HG02840 (cell line): ENCODE data around the gene ILKAP.

Experiments used
- ATAC-seq: cut with Tn5 transposase; IDR thresholded peaks from one replicate; pipeline ENCODE4 v1.9.1; 2021; ENCODE audit warnings: mild to moderate bottlenecking, moderate library complexity, moderate number of reproducible peaks; ENCODE audit not compliant: unreplicated experiment, low FRiP score

Gene ILKAP

DNA sequence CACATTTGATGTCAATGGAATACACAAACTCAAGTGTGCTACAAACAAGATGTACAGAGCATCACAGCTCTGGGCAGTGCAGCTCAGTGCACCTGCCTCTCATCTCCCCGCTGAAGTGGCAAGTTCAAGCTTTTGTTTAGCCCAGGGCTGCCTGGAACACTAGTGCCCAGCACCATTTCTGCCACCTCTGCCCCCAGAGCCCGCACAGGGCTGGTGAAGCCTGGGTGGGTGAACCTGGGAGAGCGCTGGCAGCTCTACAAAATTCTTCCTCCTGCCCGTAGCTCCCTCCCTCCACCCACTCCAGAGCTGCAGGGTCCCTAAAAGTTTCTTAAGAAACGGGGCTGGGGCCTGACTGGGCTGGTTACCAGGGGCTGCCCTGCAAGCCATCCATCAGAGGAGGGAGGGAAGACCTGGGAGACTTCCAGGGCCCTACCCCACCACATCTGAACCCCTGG is 34.8 kb upstream of the ILKAP start:
- no peak for ATAC-seq

- no peak for ATAC-seq
These were observed 34.1 kb upstream of the ILKAP start for GRCh38 chr2:238237431-238238135.

DNA sequence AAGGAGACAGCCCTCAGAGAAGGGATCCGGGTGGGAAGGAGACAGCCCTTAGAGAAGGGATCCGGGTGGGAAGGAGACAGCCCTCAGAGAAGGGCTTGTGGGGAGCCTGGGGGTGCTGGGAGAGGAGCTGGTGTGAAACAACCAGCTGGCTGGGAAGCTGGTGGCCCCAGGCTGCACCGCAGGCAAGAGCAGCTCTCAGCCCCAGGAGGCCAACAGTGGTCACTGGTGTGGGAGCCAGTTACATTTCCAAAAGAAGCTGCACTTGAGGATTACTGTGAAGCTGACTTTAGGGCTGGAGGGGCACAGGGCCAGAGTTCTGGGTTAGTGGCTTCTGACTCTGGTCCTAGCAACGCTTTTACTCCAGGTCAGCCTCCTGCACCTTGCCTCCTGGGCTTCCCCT is 33.1 kb upstream of the ILKAP start:
- ATAC-seq: no peak

DNA sequence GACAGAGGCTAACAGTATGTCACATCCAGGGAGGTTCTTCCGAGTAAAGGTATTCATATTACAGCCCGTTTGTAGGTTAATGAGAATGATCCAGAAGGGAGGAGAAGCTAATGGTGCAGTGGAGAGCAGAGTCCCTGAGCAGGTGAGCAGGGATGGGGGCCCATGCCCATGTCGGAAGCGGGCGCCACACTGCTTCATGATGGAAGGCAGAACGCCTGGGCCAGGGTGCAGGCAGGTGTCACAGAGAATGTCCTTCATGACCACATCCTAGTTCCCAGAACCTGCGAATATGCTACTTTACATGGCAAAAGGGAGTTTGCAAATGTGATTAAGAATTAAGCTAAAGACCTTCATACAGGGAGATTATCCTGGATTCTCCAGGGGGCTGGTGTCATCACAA is 32.4 kb upstream of the ILKAP start:
- no peak for ATAC-seq

DNA sequence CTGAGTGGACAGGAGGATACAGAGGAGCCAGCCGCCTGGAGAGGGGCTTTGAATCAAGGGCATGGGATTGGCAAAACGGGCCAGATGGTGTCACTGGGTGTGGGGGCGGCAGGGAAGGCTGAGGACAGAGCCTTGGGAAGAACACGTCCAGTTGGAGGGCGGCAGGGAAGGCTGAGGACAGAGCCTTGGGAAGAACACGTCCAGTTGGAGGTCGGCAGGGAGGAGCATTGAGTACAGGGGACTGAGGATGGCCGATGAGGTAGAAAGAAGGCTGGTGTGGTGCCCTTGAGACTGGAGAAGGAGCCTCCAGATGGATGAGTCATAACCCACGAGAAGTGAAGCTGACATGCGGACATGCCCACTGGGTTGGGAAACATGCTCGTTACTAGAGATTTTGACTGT is 31.8 kb upstream of the ILKAP start:
- ATAC-seq: no peak

DNA sequence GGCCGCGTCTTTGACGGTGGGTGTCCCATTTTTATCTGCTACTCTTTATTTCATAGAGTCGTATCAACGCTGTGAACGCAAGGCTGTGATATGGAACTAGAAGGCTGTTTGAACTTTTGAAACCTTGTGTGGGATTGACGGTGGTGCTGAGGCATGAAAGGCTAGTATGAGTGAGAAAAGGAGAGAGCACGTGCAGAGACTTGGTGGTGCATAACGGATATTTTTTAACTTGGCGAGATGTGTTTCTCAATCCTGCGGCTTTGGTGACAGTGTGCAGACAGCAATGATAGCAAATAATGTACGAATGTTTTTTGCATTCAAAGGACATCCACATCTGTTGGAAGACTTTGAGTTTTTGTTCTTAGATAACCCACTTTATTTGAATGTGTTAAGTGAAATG is 30.1 kb upstream of the ILKAP start:
- ATAC-seq: no peak

- no peak for ATAC-seq
These were observed 28.3 kb upstream of the ILKAP start for GRCh38 chr2:238231809-238232208.

GRCh38 chr2:238231251-238231793 is 27.8 kb upstream of the ILKAP start:
- no peak for ATAC-seq

DNA sequence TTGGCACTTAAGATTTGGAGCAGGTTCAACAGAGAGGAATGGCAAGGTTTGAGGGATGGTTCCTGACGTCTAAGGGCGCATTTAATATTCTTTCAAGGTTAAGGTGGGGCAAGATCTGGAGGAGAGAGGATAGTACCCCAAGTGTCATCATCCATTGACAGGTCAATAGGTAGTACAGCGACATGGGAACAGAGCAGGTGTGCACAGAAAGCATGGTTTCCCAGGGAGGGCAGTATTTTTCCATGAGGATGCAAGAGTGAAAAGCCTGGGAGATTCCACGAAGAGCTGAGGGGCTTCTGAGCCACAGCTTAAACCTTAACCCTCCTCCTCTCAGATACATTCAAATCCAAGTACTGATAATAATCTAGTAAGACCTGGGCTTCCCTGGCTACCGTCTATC is 27.2 kb upstream of the ILKAP start:
- ATAC-seq: no peak

DNA sequence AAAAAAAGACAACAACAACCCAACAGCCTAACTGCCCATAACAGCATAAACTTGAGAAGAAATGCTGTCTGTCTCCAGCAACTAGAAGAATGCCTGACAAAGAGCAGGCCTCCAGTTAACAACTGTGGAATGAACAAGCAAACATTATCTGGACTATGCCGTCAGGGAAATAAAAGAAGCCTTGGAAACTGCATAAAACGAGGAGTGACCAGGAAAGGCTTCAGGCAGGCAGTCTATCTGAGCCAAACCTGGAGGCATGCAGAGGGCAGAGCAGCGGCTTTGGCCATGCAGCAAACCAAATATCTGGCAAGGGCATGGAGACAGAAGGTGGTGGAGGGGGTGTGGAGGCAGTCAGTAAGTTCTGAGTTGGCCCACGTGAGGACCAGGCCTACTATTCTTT is 25.2 kb upstream of the ILKAP start:
- ATAC-seq: no peak

- no peak for ATAC-seq
These were observed 24.1 kb upstream of the ILKAP start for GRCh38 chr2:238227587-238228032.

DNA sequence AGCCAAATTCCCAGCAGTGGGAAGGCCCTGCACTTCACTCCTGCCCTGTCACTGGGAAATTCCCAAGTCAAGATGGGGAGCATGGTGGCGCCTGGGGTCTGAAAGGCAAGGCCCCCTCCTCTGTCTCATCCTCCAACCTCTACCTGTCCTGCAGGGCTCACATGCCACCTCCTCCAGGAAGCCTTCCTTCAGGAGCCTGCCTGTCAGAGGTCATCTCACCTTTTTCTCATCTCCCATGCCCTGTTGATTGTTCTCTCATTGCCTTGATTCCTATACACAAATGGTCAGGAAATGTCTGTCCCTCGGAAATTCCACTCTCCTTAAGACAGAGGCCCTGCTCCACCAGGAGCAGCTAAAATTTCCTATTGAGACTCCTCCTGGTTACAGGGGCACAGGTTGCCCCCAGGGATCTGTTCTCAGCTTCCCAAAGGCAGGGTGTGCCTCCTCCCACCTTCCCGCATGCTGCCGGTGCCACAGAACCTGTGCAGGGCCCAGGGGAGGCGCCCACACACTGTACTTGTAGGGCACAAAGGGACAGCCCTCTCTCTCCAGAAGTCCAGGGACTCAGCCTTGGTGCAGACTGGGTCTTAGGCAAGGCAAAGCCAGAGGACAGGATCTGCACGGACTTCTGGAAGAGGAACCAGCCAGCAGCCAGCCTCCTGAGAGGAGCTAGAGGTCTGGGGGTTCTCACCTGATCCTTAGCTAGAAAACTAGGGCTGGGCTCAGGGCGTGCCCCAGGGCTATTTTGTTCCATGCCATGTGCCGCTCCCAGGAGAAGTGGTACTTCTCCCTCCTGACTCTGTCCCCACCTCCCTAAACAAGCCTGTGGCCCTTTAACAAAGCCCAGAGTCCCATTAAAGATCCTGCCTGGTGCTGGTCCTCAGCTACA is 23.4 kb upstream of the ILKAP start:
- ATAC-seq: no peak

DNA sequence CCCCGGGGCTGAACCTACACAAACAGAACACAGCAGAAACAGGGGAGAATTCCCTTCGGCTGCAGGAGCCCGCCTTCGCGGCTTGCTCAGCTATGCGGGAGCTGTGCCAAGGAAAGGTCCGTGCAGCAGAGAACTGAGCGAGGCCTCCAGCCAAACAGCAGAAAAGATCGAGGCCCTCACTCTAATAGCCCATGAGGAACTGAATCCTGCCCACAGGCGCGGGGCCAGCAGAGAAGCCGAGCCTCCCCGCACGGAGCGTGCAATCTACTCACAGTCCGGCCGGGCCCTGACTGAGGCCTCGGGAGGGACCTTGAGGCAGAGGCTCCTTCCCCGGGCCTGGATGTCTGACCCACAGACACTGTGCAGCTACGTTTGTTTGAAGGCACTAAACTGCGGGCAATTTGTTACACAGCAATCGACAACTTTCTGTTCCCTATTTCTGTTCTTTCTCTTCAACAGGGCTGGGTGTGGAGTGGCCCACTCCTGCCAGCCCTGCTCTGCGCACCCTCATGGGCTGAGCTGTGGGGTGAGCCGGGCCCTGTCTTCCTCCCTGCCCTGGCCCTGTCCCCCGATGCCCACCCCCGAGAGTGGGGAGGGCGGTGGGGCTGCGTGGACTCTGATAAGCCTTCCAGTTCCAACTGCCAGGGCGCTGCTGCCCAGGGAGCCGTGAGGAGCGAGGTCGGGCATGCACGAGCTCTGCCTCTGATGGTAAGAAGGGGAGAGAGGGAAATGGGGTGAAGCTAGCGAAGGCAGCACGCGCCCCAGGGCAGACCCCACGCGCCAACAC is 22.6 kb upstream of the ILKAP start:
- ATAC-seq: no peak

DNA sequence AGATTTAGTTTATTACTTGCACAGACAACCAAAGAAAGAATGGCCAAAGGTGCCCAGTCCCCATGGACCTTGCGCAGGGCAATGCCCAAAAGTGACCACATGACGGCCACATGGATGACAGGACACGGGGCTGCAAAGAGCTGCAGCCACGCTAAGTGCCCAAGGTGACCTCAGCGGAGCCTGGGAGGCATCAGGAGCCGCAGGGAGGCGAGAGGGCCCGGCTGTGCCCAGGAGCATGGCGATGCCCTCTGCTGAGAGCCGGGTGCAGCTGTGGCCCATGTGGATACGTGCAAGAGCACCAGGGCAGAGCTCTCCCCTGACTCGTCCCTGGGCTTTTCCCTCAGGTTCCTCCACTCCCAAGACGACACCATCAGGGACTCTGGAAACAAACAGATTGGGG is 21.6 kb upstream of the ILKAP start:
- ATAC-seq: no peak

GRCh38 chr2:238224356-238225035 is 21.0 kb upstream of the ILKAP start:
- ATAC-seq: no peak

GRCh38 chr2:238220892-238221521 is 17.5 kb upstream of the ILKAP start:
- ATAC-seq: no peak

GRCh38 chr2:238220274-238220891 is 16.9 kb upstream of the ILKAP start:
- ATAC-seq: no peak

GRCh38 chr2:238216651-238217184 is 13.2 kb upstream of the ILKAP start:
- ATAC-seq: no peak

DNA sequence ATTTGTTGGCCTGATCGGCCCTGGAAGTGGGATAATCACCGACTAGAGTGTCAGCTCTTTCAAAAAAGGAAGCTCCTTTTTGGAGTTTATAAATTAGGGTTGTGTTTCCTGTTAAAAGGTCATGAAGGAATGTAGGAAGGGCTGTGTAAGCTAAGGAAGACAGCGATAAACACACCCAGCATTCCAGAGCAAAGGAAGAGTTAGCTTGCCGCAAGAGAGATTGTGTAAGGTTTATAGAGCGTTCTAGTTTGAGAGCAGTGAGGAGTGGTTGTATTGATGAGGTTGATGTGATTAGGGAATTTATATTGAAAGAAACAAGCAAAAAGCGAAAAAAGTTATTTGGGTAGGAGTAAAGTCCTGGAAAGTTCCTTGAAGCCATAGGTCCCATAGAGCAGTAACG is 3.5 kb upstream of the ILKAP start:
- ATAC-seq: no peak
